H1 (cell line): ENCODE results near the gene RIMBP2.

Experiments
- JUND ChIP-seq: IDR thresholded peaks from 2 replicates; pipeline ENCODE4 v1.6.1; 2011; ENCODE audit warnings: mild to moderate bottlenecking, improper control_type of control experiment, low read length
- POLR2A ChIP-seq, 2 experiments: IDR thresholded peaks; 1 replicate in 1 of 2; 2 replicates in 1 of 2; pipeline ENCODE4 v1.6.1; 2011; ENCODE audit warnings: low read depth in 2 of 2, low read length in 2 of 2, mild to moderate bottlenecking in 2 of 2; ENCODE audit errors: control extremely low read depth in 1 of 2
- SP2 ChIP-seq: IDR thresholded peaks from 2 replicates; pipeline ENCODE4 v1.6.1; 2012; ENCODE audit warnings: mild to moderate bottlenecking, low read length, inconsistent platforms
- TAF7 ChIP-seq: optimal IDR thresholded peaks from 2 replicates; pipeline ENCODE3; 2011; ENCODE audit warnings: low read depth, mild to moderate bottlenecking, inconsistent platforms, low read length, moderate library complexity, borderline replicate concordance
- YY1 ChIP-seq: IDR thresholded peaks from 2 replicates; pipeline ENCODE4 v1.6.1; 2011; ENCODE audit warnings: low read depth, mild to moderate bottlenecking, low read length
- TF ChIP-seq, protein P1 (sequence below), 3 experiments: IDR thresholded peaks; 1 replicate in 2 of 3; 2 replicates in 1 of 3; pipeline versions ENCODE4 v1.5.1 to v1.6.1; 2011; ENCODE audit warnings: low read length in 3 of 3, mild to moderate bottlenecking in 3 of 3, inconsistent platforms in 2 of 3, low read depth in 1 of 3, moderate library complexity in 1 of 3; ENCODE audit not compliant: insufficient read depth in 1 of 3; ENCODE audit errors: control extremely low read depth in 1 of 3

DNA sequence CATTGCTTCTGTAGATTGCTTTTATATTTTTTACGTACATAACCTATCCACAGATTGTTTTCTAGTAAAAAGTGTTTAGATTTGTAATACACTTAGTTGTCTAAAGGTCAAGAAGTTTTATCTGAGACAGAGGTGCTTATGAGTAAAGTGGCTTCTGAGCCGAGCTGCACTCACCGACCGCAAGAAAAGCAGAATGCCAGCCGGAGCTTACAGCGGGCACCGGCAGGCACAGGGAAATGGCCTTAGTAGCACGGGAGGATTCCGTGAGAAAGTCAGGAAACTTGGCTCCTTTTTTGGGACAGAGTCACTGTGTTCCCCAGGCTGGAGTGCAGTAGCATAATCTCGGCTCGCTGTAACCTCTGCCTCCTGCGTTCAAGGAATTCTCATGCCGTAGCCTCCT lies 348.6 kb downstream of the RIMBP2 start:
- TF ChIP-seq JUND (no peak), YY1 (no peak), POLR2A (IDR thresholded peaks at IDR 0.05; ENCODE audit: control extremely low read depth in 1 of 2, low read depth in 2 of 2, low read length in 2 of 2) (no peak), TAF7 (no peak), SP2 (no peak)
- TF ChIP-seq, protein P1, sequence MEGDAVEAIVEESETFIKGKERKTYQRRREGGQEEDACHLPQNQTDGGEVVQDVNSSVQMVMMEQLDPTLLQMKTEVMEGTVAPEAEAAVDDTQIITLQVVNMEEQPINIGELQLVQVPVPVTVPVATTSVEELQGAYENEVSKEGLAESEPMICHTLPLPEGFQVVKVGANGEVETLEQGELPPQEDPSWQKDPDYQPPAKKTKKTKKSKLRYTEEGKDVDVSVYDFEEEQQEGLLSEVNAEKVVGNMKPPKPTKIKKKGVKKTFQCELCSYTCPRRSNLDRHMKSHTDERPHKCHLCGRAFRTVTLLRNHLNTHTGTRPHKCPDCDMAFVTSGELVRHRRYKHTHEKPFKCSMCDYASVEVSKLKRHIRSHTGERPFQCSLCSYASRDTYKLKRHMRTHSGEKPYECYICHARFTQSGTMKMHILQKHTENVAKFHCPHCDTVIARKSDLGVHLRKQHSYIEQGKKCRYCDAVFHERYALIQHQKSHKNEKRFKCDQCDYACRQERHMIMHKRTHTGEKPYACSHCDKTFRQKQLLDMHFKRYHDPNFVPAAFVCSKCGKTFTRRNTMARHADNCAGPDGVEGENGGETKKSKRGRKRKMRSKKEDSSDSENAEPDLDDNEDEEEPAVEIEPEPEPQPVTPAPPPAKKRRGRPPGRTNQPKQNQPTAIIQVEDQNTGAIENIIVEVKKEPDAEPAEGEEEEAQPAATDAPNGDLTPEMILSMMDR (IDR thresholded peaks at IDR 0.05; ENCODE audit: control extremely low read depth in 1 of 3, insufficient read depth in 1 of 3, low read depth in 1 of 3, low read length in 3 of 3), result no peak
